PFSK-1 (cell line): Measurements from ENCODE around the gene MED6.

Experiments
- FOXP2 ChIP-seq: optimal IDR thresholded peaks from 2 replicates; pipeline ENCODE3; 2011; ENCODE audit warnings: borderline replicate concordance, control low read depth, inconsistent platforms; ENCODE audit not compliant: insufficient read depth; ENCODE audit errors: extremely low read length, extremely low read depth
- POLR2AphosphoS5 ChIP-seq: IDR thresholded peaks from 2 replicates; pipeline ENCODE4 v1.6.1; 2012; ENCODE audit warnings: low read depth, mild to moderate bottlenecking, control low read depth, low read length, moderate library complexity
- REST ChIP-seq, 2 experiments: IDR thresholded peaks; 2 replicates each; pipeline versions ENCODE4 v1.6.1 to v1.8.0; 2011 to 2012; ENCODE audit warnings: low read depth in 2 of 2, low read length in 2 of 2, control low read depth in 1 of 2, inconsistent platforms in 1 of 2, mild to moderate bottlenecking in 1 of 2, moderate library complexity in 1 of 2; ENCODE audit not compliant: insufficient read depth in 1 of 2
- SIN3A ChIP-seq: IDR thresholded peaks from 2 replicates; pipeline ENCODE4 v1.6.1; 2012; ENCODE audit warnings: mild to moderate bottlenecking, low read length, moderate library complexity, borderline replicate concordance; ENCODE audit not compliant: insufficient read depth
- TAF1 ChIP-seq: IDR thresholded peaks from 2 replicates; pipeline ENCODE4 v1.6.1; 2012; ENCODE audit warnings: low read length, control low read depth, borderline replicate concordance; ENCODE audit not compliant: insufficient read depth

The MED6 gene

GRCh38 chr14:70536830-70537229 lies 63.6 kb downstream of the MED6 start:
- TF ChIP-seq FOXP2 (no peak), REST (IDR thresholded peaks at IDR 0.05; ENCODE audit: insufficient read depth in 1 of 2, low read depth in 2 of 2, low read length in 2 of 2) (no peak), POLR2AphosphoS5 (no peak), SIN3A (no peak), TAF1 (no peak)

- TF ChIP-seq SIN3A (no peak), POLR2AphosphoS5 (no peak), TAF1 (no peak), REST (IDR thresholded peaks at IDR 0.05; ENCODE audit: insufficient read depth in 1 of 2, low read depth in 2 of 2, low read length in 2 of 2) (no peak), FOXP2 (no peak)
Observed at GRCh38 chr14:70534904-70535303, 65.6 kb downstream of the MED6 start, which contains the start of gene ADAM20. ADAM20 (minus strand) TSS chr14:70535004; CDS start chr14:70524757, 10,247 bp downstream.
